Measurements from ENCODE around the gene GRID1. TPM values are rescaled to one million over a fixed set of nuclear protein-coding genes. Genes with fewer than 3 reads are reported as not detected.
A peak's percentile ranks its signal among the peaks of the same experiment; 100 is the strongest.

GRID1 gene
- total RNA-seq, 4 donors from 2014 or later = 17.2 to 28.1 (median 23.6) TPM

DNA sequence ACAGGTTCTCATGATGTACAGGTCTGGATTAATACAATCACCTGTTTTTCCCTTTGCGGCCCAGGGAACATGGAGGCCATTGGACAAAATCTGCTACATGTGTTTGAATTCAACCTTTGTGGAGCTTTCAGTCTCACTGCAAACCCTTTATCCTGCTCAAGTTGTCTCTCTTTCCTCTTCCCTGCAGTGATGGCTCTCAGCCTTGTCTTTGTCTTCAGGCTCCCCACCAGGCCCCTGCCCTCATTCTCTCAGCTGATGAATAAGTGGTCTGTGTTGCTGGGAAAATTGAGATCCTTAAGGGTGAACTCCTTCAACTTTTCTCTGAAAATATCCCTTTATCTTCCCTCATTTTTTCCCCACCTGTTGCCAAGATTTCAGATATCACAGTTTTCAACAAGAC, 791.2 kb downstream of the GRID1 start:
- no peak for TF ChIP-seq POLR2A (IDR thresholded peaks at IDR 0.05)
- TF ChIP-seq, protein P1, sequence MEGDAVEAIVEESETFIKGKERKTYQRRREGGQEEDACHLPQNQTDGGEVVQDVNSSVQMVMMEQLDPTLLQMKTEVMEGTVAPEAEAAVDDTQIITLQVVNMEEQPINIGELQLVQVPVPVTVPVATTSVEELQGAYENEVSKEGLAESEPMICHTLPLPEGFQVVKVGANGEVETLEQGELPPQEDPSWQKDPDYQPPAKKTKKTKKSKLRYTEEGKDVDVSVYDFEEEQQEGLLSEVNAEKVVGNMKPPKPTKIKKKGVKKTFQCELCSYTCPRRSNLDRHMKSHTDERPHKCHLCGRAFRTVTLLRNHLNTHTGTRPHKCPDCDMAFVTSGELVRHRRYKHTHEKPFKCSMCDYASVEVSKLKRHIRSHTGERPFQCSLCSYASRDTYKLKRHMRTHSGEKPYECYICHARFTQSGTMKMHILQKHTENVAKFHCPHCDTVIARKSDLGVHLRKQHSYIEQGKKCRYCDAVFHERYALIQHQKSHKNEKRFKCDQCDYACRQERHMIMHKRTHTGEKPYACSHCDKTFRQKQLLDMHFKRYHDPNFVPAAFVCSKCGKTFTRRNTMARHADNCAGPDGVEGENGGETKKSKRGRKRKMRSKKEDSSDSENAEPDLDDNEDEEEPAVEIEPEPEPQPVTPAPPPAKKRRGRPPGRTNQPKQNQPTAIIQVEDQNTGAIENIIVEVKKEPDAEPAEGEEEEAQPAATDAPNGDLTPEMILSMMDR (IDR thresholded peaks at IDR 0.05) = no peak
- H3K9me3 ChIP-seq = no peaks in the 10 kb centered on the region
- no peaks in the 10 kb centered on the region for H3K27me3 ChIP-seq
- H3K27ac ChIP-seq = no peak overlapping the region
- WGBS, 2 donors = 89 to 100% methylated on average over 1 of the region's 1 CpG
- H3K36me3 ChIP-seq = no peaks in the 10 kb centered on the region
- intact Hi-C loops (cut with DNase I) = no loop called here
- no peak for DNase-seq
- no peak overlapping the region for H3K4me3 ChIP-seq (replicated peaks in 1 of 3)
- no peaks in the 10 kb centered on the region for H3K4me1 ChIP-seq

DNA sequence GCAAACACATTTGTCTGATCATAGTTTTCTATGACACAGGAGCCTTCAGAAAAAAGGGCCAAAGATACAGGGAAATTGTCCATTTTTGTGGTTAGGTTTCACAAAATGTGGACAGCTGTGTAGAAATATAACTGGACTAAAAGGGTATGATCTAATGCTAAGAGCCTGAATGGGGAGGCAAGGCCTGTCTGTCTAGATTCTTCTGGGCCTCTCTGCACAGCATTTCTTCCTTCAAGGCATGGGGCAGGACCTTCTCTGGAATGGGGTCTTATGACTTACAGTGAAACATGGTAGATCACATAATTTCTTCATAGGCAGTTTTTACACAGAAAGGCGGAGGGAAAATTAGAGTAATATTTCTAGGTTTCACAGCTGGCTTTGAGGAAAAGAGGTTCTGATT, 795.7 kb downstream of the GRID1 start:
- no peaks in the 10 kb centered on the region for H3K36me3 ChIP-seq
- no peak overlapping the region for H3K27ac ChIP-seq
- intact Hi-C loops (cut with DNase I) = no loop called here

GRCh38 chr10:85565381-85565780, 801.2 kb downstream of the GRID1 start:
- Histone ChIP-seq H3K4me1 (peaks cover 8 to 11% of the 10 kb centered on the region in 2 donors), H3K27me3 (no peaks in the 10 kb centered on the region), H3K4me3 (replicated peaks in 1 of 3) (no peak overlapping the region), H3K36me3 (no peaks in the 10 kb centered on the region), H3K9me3 (no peaks in the 10 kb centered on the region), H3K27ac (no peak overlapping the region)
- TF ChIP-seq POLR2A (IDR thresholded peaks at IDR 0.05) = no peak
- TF ChIP-seq, protein P1 (IDR thresholded peaks at IDR 0.05) = no peak
- peak in 1 of 2 donors; percentile 5 for DNase-seq
- intact Hi-C loops (cut with DNase I) = no loop called here
- 63 to 69% methylated on average over 1 of the region's 1 CpG for WGBS, 2 donors

More for the DNA sequence above, 795.7 kb downstream of the GRID1 start:
- 95 to 100% methylated on average over 1 of the region's 1 CpG for whole genome bisulfite sequencing, 2 donors
- no peaks in the 10 kb centered on the region for H3K27me3 ChIP-seq
- peaks cover 0 to 5% of the 10 kb centered on the region in 2 donors for H3K4me1 ChIP-seq
- no peaks in the 10 kb centered on the region for H3K9me3 ChIP-seq
- DNase-seq = no peak
- no peak overlapping the region for H3K4me3 ChIP-seq (replicated peaks in 1 of 3)
- no peak for TF ChIP-seq POLR2A (IDR thresholded peaks at IDR 0.05)
- TF ChIP-seq, protein P1 (IDR thresholded peaks at IDR 0.05) = no peak

DNA sequence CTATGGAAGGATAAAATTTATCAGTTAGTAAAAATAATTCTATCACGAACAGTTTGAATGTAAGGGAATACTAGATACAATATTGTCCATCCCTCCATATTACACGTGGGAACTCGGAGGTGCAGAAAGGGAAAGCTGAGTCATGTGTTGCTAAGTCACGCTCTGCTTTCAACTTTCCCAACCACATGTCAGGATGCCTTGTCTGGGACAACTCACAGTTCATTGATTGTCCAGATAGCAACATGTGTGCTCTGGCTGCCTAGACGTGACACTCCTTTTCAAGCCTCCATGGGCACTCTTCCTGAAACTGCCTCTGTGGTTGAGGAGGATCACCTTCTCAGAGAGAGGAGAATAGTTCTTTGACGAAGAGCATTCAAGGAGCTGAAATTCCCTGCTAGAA, 808.1 kb downstream of the GRID1 start:
- Histone ChIP-seq H3K27ac (no peak overlapping the region), H3K27me3 (no peaks in the 10 kb centered on the region), H3K4me3 (replicated peaks in 1 of 3) (no peak overlapping the region), H3K9me3 (no peaks in the 10 kb centered on the region), H3K36me3 (no peaks in the 10 kb centered on the region), H3K4me1 (no peaks in the 10 kb centered on the region)
- TF ChIP-seq, protein P1 (IDR thresholded peaks at IDR 0.05) = no peak
- TF ChIP-seq POLR2A (IDR thresholded peaks at IDR 0.05) = no peak
- no peak for DNase-seq
- WGBS, 2 donors = 80 to 84% methylated on average over 6 of the region's 6 CpGs
- intact Hi-C loops (cut with DNase I) = no loop called here

- intact Hi-C loops (cut with DNase I) = no loop called here
- H3K27me3 ChIP-seq = no peaks in the 10 kb centered on the region
- H3K4me1 ChIP-seq = no peaks in the 10 kb centered on the region
- TF ChIP-seq POLR2A (IDR thresholded peaks at IDR 0.05) = no peak
- TF ChIP-seq, protein P1 (IDR thresholded peaks at IDR 0.05) = no peak
- H3K9me3 ChIP-seq = no peaks in the 10 kb centered on the region
- 90 to 97% methylated on average over 2 of the region's 2 CpGs for WGBS, 2 donors
- H3K4me3 ChIP-seq (replicated peaks in 1 of 3) = no peak overlapping the region
- DNase-seq = no peak
- H3K27ac ChIP-seq = no peak overlapping the region
- H3K36me3 ChIP-seq = no peaks in the 10 kb centered on the region
Observed at GRCh38 chr10:85557706-85558105, 808.9 kb downstream of the GRID1 start.

Measured in thyroid gland (tissue), 4 donors.